H9 (cell line): ENCODE results near the gene FAM124A. TPM values are rescaled to one million over a fixed set of nuclear protein-coding genes. Genes with fewer than 3 reads are reported as not detected.
A peak's percentile ranks its signal among the peaks of the same experiment; 100 is the strongest.

Source experiments
- DNase-seq: peaks from one replicate; pipeline ENCODE4 v3.0.0-alpha.2; 2017
- H2AFZ ChIP-seq: one replicate; pipeline ENCODE4 v1.6.1; 2013; ENCODE audit warnings: mild to moderate bottlenecking, low read length, control low read depth, moderate library complexity
- H2AK5ac ChIP-seq: 2 replicates; pipeline ENCODE4 v1.6.1; 2013; ENCODE audit warnings: low read length, control low read depth, mixed read lengths; ENCODE audit not compliant: insufficient read length
- H2BK120ac ChIP-seq: one replicate; pipeline ENCODE4 v1.6.1; 2013; ENCODE audit warnings: low read depth, mild to moderate bottlenecking, low read length, control low read depth, inconsistent platforms; ENCODE audit not compliant: poor library complexity, severe bottlenecking
- H2BK12ac ChIP-seq: 2 replicates; pipeline ENCODE4 v1.6.1; 2013; ENCODE audit warnings: low read length, control low read depth, mixed read lengths, low read depth; ENCODE audit not compliant: insufficient read length
- H2BK15ac ChIP-seq: 2 replicates; pipeline ENCODE4 v1.6.1; 2013; ENCODE audit warnings: low read depth, low read length, control low read depth
- H2BK20ac ChIP-seq: one replicate; pipeline ENCODE4 v1.6.1; 2013; ENCODE audit warnings: low read depth, mild to moderate bottlenecking, low read length, control low read depth, inconsistent platforms; ENCODE audit not compliant: poor library complexity, severe bottlenecking
- H2BK5ac ChIP-seq: 2 replicates; pipeline ENCODE4 v1.6.1; 2013; ENCODE audit warnings: low read length, control low read depth, mixed read lengths; ENCODE audit not compliant: insufficient read length
- H3K14ac ChIP-seq: 2 replicates; pipeline ENCODE4 v1.6.1; 2013; ENCODE audit warnings: low read length, control low read depth; ENCODE audit not compliant: insufficient read depth
- H3K18ac ChIP-seq: 2 replicates; pipeline ENCODE4 v1.6.1; 2013; ENCODE audit warnings: low read depth, mild to moderate bottlenecking, mixed read lengths, low read length, control low read depth; ENCODE audit not compliant: insufficient read length
- H3K23ac ChIP-seq: 2 replicates; pipeline ENCODE4 v1.6.1; 2013; ENCODE audit warnings: low read length, control low read depth, mixed read lengths, low read depth; ENCODE audit not compliant: insufficient read length
- H3K23me2 ChIP-seq: 2 replicates; pipeline ENCODE4 v1.6.1; 2013; ENCODE audit warnings: low read depth, mild to moderate bottlenecking, mixed read lengths, low read length, control low read depth; ENCODE audit not compliant: insufficient read length, poor library complexity, severe bottlenecking
- H3K27ac ChIP-seq: 2 replicates; pipeline ENCODE4 v1.5.1; 2013; ENCODE audit warnings: low read length, control low read depth, mixed read lengths, low read depth; ENCODE audit not compliant: insufficient read length
- H3K27me3 ChIP-seq: 2 replicates; pipeline ENCODE4 v1.6.1; 2013; ENCODE audit warnings: low read length, control low read depth, inconsistent platforms; ENCODE audit not compliant: insufficient read depth
- H3K4ac ChIP-seq: 2 replicates; pipeline ENCODE4 v1.6.1; 2013; ENCODE audit warnings: low read depth, mild to moderate bottlenecking, control low read depth, inconsistent platforms, low read length, moderate library complexity
- H3K4me1 ChIP-seq: 2 replicates; pipeline ENCODE4 v1.6.1; 2013; ENCODE audit warnings: low read length, control low read depth, inconsistent platforms; ENCODE audit not compliant: insufficient read depth
- H3K4me2 ChIP-seq: 2 replicates; pipeline ENCODE4 v1.6.1; 2013; ENCODE audit warnings: low read length, control low read depth, mixed read lengths; ENCODE audit not compliant: insufficient read length, insufficient read depth
- H3K56ac ChIP-seq: 2 replicates; pipeline ENCODE4 v1.6.1; 2013; ENCODE audit warnings: low read depth, mild to moderate bottlenecking, mixed read lengths, low read length, control low read depth; ENCODE audit not compliant: insufficient read length
- H3K79me1 ChIP-seq: 2 replicates; pipeline ENCODE4 v1.6.1; 2013; ENCODE audit warnings: low read depth, mild to moderate bottlenecking, moderate library complexity, low read length, control low read depth, inconsistent platforms; ENCODE audit not compliant: insufficient read depth, poor library complexity, severe bottlenecking
- H3K79me2 ChIP-seq: 2 replicates; pipeline ENCODE4 v1.6.1; 2013; ENCODE audit warnings: low read length, control low read depth, inconsistent platforms; ENCODE audit not compliant: insufficient read depth
- H3K9ac ChIP-seq: 2 replicates; pipeline ENCODE4 v1.6.1; 2013; ENCODE audit warnings: low read length, control low read depth, mixed read lengths; ENCODE audit not compliant: insufficient read length; ENCODE audit errors: extremely low read depth
- H3K9me3 ChIP-seq: one replicate; pipeline ENCODE4 v1.6.1; 2013; ENCODE audit warnings: low read depth, low read length, inconsistent platforms; ENCODE audit not compliant: control insufficient read depth
- H3T11ph ChIP-seq: one replicate; pipeline ENCODE4 v1.6.1; 2013; ENCODE audit warnings: mild to moderate bottlenecking, low read length, control low read depth, inconsistent platforms
- H4K20me1 ChIP-seq: one replicate; pipeline ENCODE4 v1.6.1; 2013; ENCODE audit not compliant: control insufficient read depth, insufficient read length, insufficient read depth
- H4K5ac ChIP-seq: 2 replicates; pipeline ENCODE4 v1.6.1; 2013; ENCODE audit warnings: low read depth, mild to moderate bottlenecking, mixed read lengths, low read length, control low read depth; ENCODE audit not compliant: insufficient read length
- H4K8ac ChIP-seq: replicated peaks from 2 replicates; pipeline ENCODE4 v1.6.1; 2013; ENCODE audit warnings: low read length, control low read depth, mixed read lengths, low read depth; ENCODE audit not compliant: insufficient read length
- H4K91ac ChIP-seq: 2 replicates; pipeline ENCODE4 v1.6.1; 2013; ENCODE audit warnings: low read depth, mild to moderate bottlenecking, moderate library complexity, mixed read lengths, low read length, control low read depth; ENCODE audit not compliant: insufficient read length
- H3K27ac Mint-ChIP-seq, 3 experiments: 2 replicates in 2 of 3; 3 replicates in 1 of 3; pipeline ENCODE4 v1.8.0; 2020 to 2021; ENCODE audit warnings: mixed read lengths in 3 of 3, mild to moderate bottlenecking in 1 of 3, moderate library complexity in 1 of 3
- H3K27me3 Mint-ChIP-seq: 2 replicates; pipeline ENCODE4 v1.8.0; 2021; ENCODE audit warnings: low read depth, mild to moderate bottlenecking, moderate library complexity, mixed read lengths
- H3K36me3 Mint-ChIP-seq, 3 experiments: 2 replicates in 2 of 3; 3 replicates in 1 of 3; pipeline ENCODE4 v1.8.0; 2020 to 2021; ENCODE audit warnings: low read depth in 3 of 3, mixed read lengths in 3 of 3; ENCODE audit not compliant: insufficient read depth in 1 of 3
- H3K4me1 Mint-ChIP-seq, 2 experiments: 2 replicates each; pipeline ENCODE4 v1.8.0; 2020; ENCODE audit warnings: mixed read lengths in 2 of 2
- H3K4me3 Mint-ChIP-seq, 2 experiments: 2 replicates in 1 of 2; 3 replicates in 1 of 2; pipeline ENCODE4 v1.8.0; 2020 to 2021; ENCODE audit warnings: mild to moderate bottlenecking in 2 of 2, mixed read lengths in 2 of 2, moderate library complexity in 1 of 2
- H3K9me3 Mint-ChIP-seq, 2 experiments: 2 replicates in 1 of 2; 3 replicates in 1 of 2; pipeline ENCODE4 v1.8.0; 2020; ENCODE audit warnings: mild to moderate bottlenecking in 2 of 2, mixed read lengths in 2 of 2, moderate library complexity in 1 of 2
- CTCF ChIP-seq: fragments of 200-600 bp; sonication (generic); conservative IDR thresholded peaks from 3 replicates; pipeline ENCODE4 v1.8.0; 2021; ENCODE audit warnings: antibody characterized with exemption, mild to moderate bottlenecking
- WGBS: extraction: QIAGEN DNeasy Blood & Tissue Kit; methylation state at CpG from one replicate; pipeline ENCODE4 v1.1.7; 2013; ENCODE audit warnings: missing lambda C conversion rate, low lambda C conversion rate, mixed read lengths; ENCODE audit not compliant: insufficient read length; ENCODE audit errors: extremely low coverage; 5-methylcytosine and 5-hydroxymethylcytosine counted together
- total RNA-seq: library from RNA; stranded (reverse); gene quantifications from 2 replicates; pipeline ENCODE4 v1.2.1, GENCODE V29; 2021

Gene FAM124A
- total RNA-seq, 1 experiment from 2014 or later = 41.9 TPM

DNA sequence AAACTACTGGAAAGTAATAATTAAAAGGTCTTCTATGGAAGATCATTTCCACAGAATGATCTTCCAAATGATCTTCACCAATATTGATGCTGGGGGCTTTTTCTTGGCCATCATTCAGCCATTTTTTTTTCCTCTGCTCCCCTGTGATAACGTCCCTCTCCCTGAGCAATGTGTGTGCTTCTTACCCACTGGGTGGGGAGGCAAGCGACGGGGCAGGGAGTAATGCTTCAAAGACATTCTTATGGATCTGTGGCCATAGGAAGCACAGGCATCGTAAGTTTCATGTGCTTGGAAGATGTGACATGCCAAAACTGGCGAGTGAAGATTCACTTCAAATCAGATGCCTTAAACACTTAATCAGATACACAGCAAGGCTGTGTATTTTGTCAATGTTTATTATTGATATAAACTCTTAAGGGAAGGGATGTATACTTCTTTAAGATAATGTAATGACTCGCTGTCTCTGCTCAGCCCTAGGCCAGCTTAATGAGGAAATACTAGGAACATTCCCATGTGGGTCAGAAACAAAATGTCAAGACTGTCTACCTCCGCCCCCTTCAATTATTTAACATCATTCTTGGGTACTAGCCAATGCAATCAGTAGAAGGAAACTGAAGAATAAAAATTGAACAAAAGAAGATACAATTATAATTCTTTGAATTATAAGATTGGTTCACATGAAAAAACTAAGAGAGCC is 83.2 kb downstream of the FAM124A start:
- H3K4me3 Mint-ChIP-seq = peak overlapping the region in 1 of 2 experiments; percentile 54; a peak in 2 of 5 replicates
- no peak for DNase-seq
- H3K27ac Mint-ChIP-seq = peak overlapping the region; percentile 86 to 99 (median 94)
- Histone ChIP-seq H2BK120ac (no peak overlapping the region), H3K56ac (no peak overlapping the region), H3K4ac (no peak overlapping the region), H3T11ph (no peak overlapping the region), H2AFZ (no peak overlapping the region), H3K14ac (no peak overlapping the region; the same call in 1 of the 2 replicates), H2BK15ac (no peak overlapping the region), H3K4me2 (peak overlapping the region; percentile 3), H3K4me1 (peaks cover 19% of the 10 kb centered on the region), H4K91ac (no peak overlapping the region), H3K9me3 (no peaks in the 10 kb centered on the region), H2AK5ac (no peak overlapping the region), H3K9ac (no peak overlapping the region), H3K23ac (no peak overlapping the region), H3K18ac (no peak overlapping the region), H3K79me2 (no peaks in the 10 kb centered on the region), H4K5ac (no peak overlapping the region), H3K27ac (peak overlapping the region; percentile 21), H3K23me2 (no peaks in the 10 kb centered on the region), H2BK5ac (no peak overlapping the region), H2BK12ac (no peak overlapping the region), H4K20me1 (no peaks in the 10 kb centered on the region), H3K27me3 (no peaks in the 10 kb centered on the region), H4K8ac (no peak overlapping the region), H3K79me1 (no peaks in the 10 kb centered on the region), H2BK20ac (no peak overlapping the region)
- H3K36me3 Mint-ChIP-seq = no peaks in the 10 kb centered on the region
- peaks cover 61 to 65% of the 10 kb centered on the region in 2 experiments for H3K4me1 Mint-ChIP-seq
- no CpG with 5 or more reads among the region's 7 CpGs for WGBS
- no peak for TF ChIP-seq CTCF
- no peaks in the 10 kb centered on the region for H3K9me3 Mint-ChIP-seq
- no peaks in the 10 kb centered on the region for H3K27me3 Mint-ChIP-seq
